HAP-1 (cell line): ENCODE measurements around the gene LRCH1.

Experiments
- DNase-seq, 2 experiments: peaks; one replicate each; pipeline ENCODE4 v3.0.0-alpha.2; 2016 to 2020; ENCODE audit warnings: low spot score in 2 of 2
- H3K27me3 ChIP-seq: fragments of 250-450 bp; sonication (Bioruptor Pico); 2 replicates; pipeline ENCODE4 v1.5.1; 2020; ENCODE audit warnings: low read depth, mild to moderate bottlenecking, moderate library complexity
- H3K36me3 ChIP-seq: fragments of 250-450 bp; sonication (Bioruptor Pico); replicated peaks from 2 replicates; pipeline ENCODE4 v1.5.1; 2020; ENCODE audit warnings: mild to moderate bottlenecking
- H3K4me1 ChIP-seq: fragments of 250-450 bp; sonication (Bioruptor Pico); 2 replicates; pipeline ENCODE4 v1.5.1; 2020; ENCODE audit warnings: mild to moderate bottlenecking
- H3K4me3 ChIP-seq: fragments of 250-450 bp; sonication (Bioruptor Pico); 2 replicates; pipeline ENCODE4 v1.5.1; 2020; ENCODE audit warnings: mild to moderate bottlenecking, moderate library complexity
- H3K9me3 ChIP-seq: fragments of 250-450 bp; sonication (Bioruptor Pico); 2 replicates; pipeline ENCODE4 v1.5.1; 2020; ENCODE audit warnings: mild to moderate bottlenecking, moderate library complexity
- in situ Hi-C: fragments of 300-500 bp; cut with MboI; formaldehyde crosslinking; loops from 3 replicates; pipeline ENCODE4 v1.14.3; 2020; ENCODE audit warnings: low sequenced_read_pairs, inconsistent platforms, mixed read lengths

LRCH1 gene

DNA sequence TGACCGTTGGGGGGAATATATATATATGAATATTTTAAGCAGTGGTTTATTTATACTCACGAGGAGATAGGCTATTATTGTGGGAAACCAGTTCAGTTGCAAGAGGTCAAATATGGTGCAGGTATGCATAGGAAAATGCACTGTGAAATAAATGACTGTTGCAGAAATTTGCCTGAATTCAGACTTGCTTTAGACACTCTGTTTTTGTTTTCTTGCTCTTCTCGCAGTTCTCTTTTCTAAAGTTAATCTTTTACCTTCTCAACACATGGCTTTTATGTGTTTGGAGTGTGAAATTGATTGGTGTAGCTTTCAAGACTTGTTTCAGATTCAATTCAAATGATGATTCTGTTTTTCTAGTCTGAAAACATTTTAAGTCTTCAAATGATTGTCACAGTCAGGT, 109.7 kb downstream of the LRCH1 start:
- Histone ChIP-seq H3K4me3 (no peak overlapping the region), H3K36me3 (no peaks in the 10 kb centered on the region), H3K27me3 (no peaks in the 10 kb centered on the region), H3K9me3 (no peaks in the 10 kb centered on the region), H3K4me1 (peaks cover 5% of the 10 kb centered on the region)
- in situ Hi-C loops, result no loop called here
- no peak for DNase-seq

DNA sequence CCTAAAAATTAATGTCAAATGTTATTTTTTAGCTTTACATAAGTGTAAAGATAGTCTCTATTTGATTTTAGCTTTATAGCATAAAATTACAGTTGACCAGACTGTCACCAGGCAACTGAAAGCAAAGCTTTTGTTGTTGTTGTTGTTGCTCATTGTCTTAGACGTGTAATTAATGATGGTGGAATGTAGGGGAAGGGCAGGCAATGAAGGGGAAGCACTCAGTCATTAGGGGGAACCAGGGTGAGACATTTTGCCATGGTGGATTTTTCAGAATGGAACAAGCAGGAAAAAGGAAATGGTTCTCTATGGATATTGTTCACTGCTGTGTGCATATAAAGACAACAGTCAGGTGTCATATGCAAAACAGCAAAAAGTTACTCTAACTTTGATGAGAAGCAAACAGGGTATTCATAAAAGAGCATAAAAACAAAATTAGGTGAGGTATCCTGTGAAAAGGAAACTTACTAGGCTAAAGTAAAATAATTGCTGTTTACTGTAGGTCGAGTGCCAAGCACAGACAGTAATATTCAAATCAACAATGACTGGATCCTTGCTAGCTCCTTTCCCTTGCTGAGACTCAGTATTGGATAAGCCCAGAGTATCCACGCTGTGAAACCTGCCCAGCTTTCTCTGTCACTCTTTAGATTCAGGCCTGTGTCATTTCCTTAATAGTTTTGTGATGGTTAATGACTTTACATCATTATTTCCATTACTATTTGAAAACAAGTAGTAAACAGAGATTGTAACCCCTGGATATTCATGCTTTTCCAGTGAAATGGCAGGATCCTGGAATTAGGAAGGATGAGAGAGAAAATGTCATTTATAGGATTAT, 110.5 kb downstream of the LRCH1 start:
- in situ Hi-C loops, result no loop called here
- peaks cover 5% of the 10 kb centered on the region for H3K4me1 ChIP-seq
- H3K4me3 ChIP-seq, result no peak overlapping the region
- H3K9me3 ChIP-seq, result no peaks in the 10 kb centered on the region
- H3K27me3 ChIP-seq, result no peaks in the 10 kb centered on the region
- H3K36me3 ChIP-seq, result no peaks in the 10 kb centered on the region
- DNase-seq, result no peak

DNA sequence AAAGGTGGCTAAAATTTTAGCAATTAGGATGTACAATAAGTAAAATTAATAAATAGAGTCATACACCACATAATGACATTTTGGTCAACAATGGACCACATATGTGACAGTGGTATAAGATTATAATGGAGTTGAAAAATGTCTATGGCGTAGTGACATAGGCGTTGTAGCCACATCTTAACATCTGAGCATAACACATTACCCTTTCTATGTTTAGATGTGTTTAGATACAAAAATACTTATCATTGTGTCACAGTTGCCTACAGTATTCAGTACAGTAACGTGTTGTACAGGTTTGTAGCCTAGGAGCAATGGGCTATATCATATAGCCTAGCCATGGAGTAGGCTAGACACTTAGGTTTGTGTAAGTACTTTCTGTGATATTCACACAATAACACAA, 111.2 kb downstream of the LRCH1 start:
- H3K4me3 ChIP-seq, result no peak overlapping the region
- DNase-seq, result no peak
- H3K9me3 ChIP-seq, result no peaks in the 10 kb centered on the region
- peaks cover 5% of the 10 kb centered on the region for H3K4me1 ChIP-seq
- no peaks in the 10 kb centered on the region for H3K27me3 ChIP-seq
- in situ Hi-C loops, result no loop called here
- no peaks in the 10 kb centered on the region for H3K36me3 ChIP-seq

DNA sequence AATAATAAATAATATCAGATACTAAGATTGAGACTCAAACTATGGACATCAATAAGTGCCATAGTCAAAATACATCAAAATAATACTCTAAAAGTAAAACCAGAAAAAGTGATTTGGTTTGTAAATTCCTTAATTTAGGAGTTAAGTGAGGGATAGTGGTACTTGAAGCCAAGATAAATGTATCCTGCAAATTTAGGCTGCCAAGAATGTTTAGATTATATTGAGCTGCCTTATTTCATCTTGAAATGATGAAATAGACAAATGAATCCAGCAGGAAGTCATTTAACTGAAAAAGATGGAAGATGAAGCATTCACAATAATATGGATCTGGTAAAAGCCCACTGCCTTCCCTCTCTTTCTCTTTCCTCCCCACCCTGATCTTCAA, 112.3 kb downstream of the LRCH1 start:
- H3K36me3 ChIP-seq, result no peaks in the 10 kb centered on the region
- DNase-seq, result no peak
- peaks cover 5% of the 10 kb centered on the region for H3K4me1 ChIP-seq
- H3K4me3 ChIP-seq, result no peak overlapping the region
- H3K9me3 ChIP-seq, result no peaks in the 10 kb centered on the region
- in situ Hi-C loops, result no loop called here
- no peaks in the 10 kb centered on the region for H3K27me3 ChIP-seq

DNA sequence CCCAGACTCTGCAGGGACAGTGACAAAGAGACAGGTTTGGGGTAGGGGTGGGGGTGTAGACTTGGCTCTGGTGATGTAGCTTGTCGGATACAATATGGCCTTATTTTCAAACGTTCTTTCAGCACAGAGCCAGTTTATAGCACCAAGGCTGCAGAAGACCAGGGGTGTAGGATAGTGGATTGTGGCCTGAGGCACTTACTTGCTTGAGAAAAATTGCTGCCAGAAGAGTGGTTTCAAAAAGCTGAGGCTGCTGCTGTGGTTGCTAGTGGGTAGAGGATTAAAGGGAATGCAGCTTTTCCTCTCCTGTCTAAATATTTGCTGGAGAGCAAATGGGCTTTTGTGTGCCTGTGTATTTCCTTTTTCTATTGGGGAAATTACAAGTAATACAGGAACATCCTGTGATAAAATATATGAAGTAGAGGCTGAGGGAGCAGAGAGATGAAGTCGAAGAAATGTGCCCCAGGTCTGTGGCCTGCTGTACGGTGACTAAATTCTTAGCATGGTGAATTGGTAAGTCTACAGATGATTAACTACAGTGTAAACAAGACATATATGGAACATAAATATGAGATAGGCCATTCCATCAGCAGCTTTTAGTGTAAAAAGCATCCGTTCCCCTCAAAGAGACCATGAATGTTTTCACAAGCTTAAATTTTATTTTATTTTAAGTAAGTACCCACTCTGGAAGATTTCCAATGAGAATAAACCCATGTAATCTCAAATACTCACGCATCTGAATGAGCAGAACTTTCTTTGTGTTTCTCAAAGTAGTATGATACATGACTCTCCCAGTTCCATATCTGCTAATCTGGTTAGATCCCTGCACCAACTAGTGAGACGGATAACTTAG, 112.9 kb downstream of the LRCH1 start:
- DNase-seq, result no peak
- Histone ChIP-seq H3K36me3 (no peaks in the 10 kb centered on the region), H3K4me1 (peaks cover 5% of the 10 kb centered on the region), H3K4me3 (no peak overlapping the region), H3K9me3 (no peaks in the 10 kb centered on the region), H3K27me3 (no peaks in the 10 kb centered on the region)
- in situ Hi-C loops, result no loop called here

DNA sequence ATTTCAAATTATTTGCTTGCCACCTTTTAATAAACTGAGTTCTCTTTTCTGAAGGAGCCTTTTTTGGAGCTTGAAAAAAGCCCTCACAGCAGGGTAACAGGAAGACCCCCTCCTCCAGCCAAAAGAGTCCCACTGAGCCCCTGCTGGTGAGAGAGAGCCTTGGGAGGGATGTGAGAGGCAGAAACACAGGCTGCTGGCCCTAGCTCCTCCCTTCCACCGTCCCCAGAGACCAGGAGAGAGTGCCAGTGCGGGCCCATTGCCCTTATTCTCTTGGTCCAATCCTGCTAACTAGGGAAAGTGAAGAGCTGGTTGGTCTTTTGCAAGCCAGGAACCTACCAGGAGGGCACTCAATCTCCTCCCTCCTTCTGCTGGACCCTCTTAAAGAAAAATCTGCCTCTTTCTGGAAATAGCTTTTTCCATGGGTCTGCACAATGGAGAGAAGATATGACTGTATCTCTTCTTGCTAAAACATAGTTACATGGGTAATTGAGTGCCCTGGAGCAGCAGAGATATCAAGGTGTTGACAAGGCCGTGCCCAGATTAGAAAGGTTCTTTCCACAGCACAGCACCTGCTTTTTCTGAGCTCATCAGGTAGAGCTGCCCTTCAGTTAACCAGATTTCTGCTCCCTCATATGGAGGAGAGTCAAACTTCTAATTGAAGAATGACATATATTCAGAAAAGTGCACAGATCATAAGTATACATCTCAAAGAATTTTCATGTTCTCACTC, 113.9 kb downstream of the LRCH1 start:
- no peaks in the 10 kb centered on the region for H3K9me3 ChIP-seq
- no peaks in the 10 kb centered on the region for H3K27me3 ChIP-seq
- no peak overlapping the region for H3K4me3 ChIP-seq
- DNase-seq, result peak in 1 of 2 experiments; percentile 9
- in situ Hi-C loops, result no loop called here
- no peaks in the 10 kb centered on the region for H3K36me3 ChIP-seq
- peaks cover 5% of the 10 kb centered on the region for H3K4me1 ChIP-seq

DNA sequence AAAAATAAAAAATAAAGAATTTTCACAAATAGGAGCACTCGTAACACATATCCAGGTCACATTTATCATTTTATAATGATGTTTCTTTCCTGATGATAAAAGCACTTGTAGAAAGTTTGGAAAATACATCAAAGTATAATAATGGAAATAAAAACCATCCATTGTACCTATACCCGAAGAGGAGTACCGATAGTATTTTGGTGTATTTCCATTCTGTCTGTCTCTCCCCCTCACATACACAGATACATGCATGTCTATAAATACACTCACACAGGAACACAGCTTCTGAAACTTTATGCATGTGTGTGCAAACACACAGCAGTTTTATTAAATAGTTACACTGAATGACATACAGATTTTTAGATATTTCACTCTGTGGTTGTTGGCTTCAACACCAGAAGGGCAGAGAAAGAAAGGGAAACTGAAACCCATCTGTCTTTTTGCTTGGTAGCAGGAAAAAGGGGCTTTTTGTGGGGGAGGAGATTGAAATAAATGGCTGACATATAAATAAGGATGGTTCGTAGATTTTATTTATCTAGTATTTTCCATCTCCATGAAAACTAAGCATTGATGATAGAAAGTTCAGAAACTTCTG, 114.8 kb downstream of the LRCH1 start:
- in situ Hi-C loops, result no loop called here
- no peak for DNase-seq
- Histone ChIP-seq H3K4me3 (no peak overlapping the region), H3K27me3 (no peaks in the 10 kb centered on the region), H3K4me1 (peaks cover 5% of the 10 kb centered on the region), H3K36me3 (no peaks in the 10 kb centered on the region), H3K9me3 (no peaks in the 10 kb centered on the region)

DNA sequence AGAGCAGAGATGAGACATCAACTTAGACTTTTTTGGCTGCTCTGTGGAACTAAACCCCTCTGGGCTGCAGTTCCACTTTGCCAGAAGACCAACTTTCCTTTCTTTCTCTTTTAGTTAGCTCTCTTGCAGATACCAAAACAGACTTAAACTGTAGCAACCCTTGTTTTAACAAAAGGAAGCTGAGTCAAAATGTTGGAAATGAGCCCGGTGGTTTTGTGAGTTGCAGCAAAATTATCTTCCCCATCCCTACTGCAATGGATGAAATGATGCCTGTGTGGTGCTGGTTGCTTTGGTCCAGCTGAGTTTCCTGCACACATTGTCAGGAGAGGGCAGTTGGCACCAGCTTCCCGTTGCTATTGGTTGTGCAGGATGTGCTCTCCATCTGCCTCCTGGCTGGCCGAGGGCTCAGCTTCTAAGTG, 115.3 kb downstream of the LRCH1 start:
- Histone ChIP-seq H3K36me3 (no peaks in the 10 kb centered on the region), H3K4me3 (no peak overlapping the region), H3K4me1 (peaks cover 5% of the 10 kb centered on the region), H3K9me3 (no peaks in the 10 kb centered on the region), H3K27me3 (no peaks in the 10 kb centered on the region)
- in situ Hi-C loops, result no loop called here
- DNase-seq, result no peak

DNA sequence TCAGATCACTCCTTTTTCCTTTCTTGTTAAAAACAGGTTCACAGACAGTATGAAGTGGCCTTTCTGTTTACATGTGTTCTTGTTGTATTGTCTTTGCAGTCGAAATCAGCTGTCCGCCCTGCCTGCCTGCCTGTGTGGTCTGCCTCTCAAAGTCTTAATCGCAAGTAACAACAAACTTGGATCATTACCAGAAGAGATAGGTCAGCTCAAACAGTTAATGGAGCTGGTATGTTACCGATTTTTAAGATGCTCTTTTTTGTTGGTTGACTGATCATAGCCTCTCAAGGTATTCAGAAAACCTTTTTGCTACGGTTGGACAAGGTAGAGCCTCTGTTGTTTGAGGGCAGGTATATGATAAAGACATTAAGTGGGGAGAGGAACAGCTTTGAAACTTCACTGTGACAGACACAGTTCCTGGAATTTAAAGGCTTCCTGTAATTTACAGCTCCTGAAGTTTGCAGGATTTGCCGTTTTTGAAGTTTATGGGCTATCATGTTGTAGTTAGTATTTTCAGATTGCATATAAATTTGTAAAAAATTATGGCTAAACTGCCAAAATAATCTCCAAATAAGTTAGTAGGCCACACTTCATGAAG, 116.1 kb downstream of the LRCH1 start:
- H3K9me3 ChIP-seq, result no peaks in the 10 kb centered on the region
- no peak overlapping the region for H3K4me3 ChIP-seq
- in situ Hi-C loops, result no loop called here
- H3K4me1 ChIP-seq, result peaks cover 5% of the 10 kb centered on the region
- H3K27me3 ChIP-seq, result no peaks in the 10 kb centered on the region
- DNase-seq, result no peak
- H3K36me3 ChIP-seq, result no peaks in the 10 kb centered on the region

DNA sequence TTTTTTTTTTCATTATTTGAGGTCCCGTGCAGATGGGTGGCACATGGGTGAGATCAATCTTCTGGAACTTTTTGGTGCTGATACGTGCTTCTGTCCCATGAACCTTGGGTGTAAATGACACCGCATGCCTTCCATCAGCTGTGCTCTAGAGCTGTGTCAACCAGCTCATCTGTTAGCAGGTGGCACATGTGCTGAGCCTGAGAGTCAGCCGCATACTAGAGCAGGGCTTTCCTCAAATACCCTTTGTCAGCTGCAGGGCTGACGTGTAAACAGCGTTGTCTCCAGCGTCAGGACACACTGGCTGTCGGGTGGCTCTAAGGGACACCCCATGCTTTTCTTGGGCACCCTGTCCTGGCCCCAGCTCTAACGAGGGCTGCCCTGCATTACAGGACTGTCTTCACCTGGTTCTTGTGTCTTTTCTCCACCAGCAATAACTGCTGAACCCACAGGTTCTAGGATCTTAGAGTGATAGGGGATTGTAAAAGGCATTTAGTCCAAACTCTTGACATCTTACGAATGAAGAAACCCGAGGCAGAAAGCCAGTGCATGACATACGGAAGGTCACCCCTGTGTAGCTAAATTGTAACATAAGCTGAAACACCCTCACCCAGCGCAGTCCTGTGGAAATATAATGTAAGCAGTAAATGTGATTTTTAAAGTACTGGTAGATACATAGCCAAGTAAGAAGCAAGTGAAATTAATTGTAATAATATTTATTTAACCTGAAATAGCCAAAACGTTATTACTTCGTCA, 119.5 kb downstream of the LRCH1 start:
- no peak for DNase-seq
- H3K36me3 ChIP-seq, result no peaks in the 10 kb centered on the region
- H3K27me3 ChIP-seq, result no peaks in the 10 kb centered on the region
- in situ Hi-C loops, result no loop called here
- no peak overlapping the region for H3K4me3 ChIP-seq
- H3K9me3 ChIP-seq, result no peaks in the 10 kb centered on the region
- H3K4me1 ChIP-seq, result no peaks in the 10 kb centered on the region

DNA sequence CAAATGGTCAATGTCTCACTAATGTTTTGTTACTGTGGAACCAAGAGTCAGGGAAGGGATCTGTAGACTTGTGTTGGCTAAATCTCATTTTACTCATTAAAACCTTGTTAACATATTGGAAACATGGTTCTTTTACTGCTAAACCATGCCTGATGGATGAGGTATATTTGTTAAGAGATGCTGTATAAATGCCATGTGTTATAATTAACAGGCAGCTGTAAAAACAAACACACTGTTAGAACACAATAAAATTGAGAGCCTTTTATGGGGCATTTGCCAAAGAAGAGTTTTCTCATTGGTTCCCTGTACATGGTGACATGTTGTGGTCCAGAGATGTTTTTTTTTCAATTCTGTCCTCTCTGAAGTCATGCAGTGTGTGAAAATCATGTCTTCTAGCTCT, 122.0 kb downstream of the LRCH1 start:
- no peak for DNase-seq
- in situ Hi-C loops, result no loop called here
- Histone ChIP-seq H3K27me3 (no peaks in the 10 kb centered on the region), H3K4me3 (no peak overlapping the region), H3K4me1 (no peaks in the 10 kb centered on the region), H3K9me3 (no peaks in the 10 kb centered on the region), H3K36me3 (no peaks in the 10 kb centered on the region)

DNA sequence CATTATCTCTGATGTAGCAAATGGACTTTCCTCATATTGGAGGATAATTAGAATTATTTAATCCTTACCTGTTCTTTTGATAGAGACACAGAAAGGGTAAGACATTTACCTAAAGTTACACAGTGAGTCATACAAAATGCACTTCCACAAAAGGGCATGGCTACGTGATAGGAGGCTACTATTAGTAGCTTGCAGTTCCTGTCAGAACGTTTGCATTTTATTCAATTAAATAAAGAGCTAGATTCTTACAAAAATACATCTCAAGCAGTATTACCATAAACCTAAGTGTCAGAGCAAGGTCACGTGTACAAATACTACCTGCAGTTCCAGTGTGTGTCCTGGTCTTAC, 123.4 kb downstream of the LRCH1 start:
- no peaks in the 10 kb centered on the region for H3K4me1 ChIP-seq
- no peak overlapping the region for H3K4me3 ChIP-seq
- no peaks in the 10 kb centered on the region for H3K36me3 ChIP-seq
- DNase-seq, result no peak
- in situ Hi-C loops, result no loop called here
- no peaks in the 10 kb centered on the region for H3K27me3 ChIP-seq
- H3K9me3 ChIP-seq, result no peaks in the 10 kb centered on the region
